ENCODE measurements around the gene PELI2.

DNA sequence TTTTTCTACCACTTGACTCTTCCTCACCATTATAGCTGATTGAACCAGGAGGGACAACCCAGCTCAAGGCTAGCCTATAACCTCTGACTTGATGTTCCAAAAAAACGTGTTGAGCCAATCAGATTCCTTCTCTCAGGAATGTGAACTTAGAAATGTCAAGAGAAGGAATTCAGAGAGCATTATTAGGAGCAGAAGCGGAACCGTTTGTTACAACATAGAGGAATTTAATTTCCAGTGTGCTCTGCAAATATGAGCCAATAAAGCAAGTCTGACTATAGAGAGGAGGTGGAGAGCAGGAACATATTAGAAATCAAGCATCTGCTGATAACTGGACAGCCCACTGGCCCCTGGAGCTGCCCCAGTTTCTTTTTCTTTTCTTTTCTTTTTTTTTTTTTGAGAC is 15.3 kb upstream of the PELI2 start:
- TF ChIP-seq, protein P1, sequence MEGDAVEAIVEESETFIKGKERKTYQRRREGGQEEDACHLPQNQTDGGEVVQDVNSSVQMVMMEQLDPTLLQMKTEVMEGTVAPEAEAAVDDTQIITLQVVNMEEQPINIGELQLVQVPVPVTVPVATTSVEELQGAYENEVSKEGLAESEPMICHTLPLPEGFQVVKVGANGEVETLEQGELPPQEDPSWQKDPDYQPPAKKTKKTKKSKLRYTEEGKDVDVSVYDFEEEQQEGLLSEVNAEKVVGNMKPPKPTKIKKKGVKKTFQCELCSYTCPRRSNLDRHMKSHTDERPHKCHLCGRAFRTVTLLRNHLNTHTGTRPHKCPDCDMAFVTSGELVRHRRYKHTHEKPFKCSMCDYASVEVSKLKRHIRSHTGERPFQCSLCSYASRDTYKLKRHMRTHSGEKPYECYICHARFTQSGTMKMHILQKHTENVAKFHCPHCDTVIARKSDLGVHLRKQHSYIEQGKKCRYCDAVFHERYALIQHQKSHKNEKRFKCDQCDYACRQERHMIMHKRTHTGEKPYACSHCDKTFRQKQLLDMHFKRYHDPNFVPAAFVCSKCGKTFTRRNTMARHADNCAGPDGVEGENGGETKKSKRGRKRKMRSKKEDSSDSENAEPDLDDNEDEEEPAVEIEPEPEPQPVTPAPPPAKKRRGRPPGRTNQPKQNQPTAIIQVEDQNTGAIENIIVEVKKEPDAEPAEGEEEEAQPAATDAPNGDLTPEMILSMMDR (IDR thresholded peaks at IDR 0.05) = no peak
- TF ChIP-seq NFE2L1 (CRISPR knock-in tag; IDR thresholded peaks at IDR 0.05) (no peak), JAZF1 (CRISPR knock-in tag; IDR thresholded peaks at IDR 0.05) (no peak), NFATC4 (CRISPR knock-in tag; IDR thresholded peaks at IDR 0.05) (no peak), GABPB1 (CRISPR knock-in tag; IDR thresholded peaks at IDR 0.05) (no peak)
- TF ChIP-seq, protein P2, sequence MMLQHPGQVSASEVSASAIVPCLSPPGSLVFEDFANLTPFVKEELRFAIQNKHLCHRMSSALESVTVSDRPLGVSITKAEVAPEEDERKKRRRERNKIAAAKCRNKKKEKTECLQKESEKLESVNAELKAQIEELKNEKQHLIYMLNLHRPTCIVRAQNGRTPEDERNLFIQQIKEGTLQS (CRISPR knock-in tag; conservative IDR thresholded peaks at IDR 0.05) = no peak
- TF ChIP-seq, protein P3, sequence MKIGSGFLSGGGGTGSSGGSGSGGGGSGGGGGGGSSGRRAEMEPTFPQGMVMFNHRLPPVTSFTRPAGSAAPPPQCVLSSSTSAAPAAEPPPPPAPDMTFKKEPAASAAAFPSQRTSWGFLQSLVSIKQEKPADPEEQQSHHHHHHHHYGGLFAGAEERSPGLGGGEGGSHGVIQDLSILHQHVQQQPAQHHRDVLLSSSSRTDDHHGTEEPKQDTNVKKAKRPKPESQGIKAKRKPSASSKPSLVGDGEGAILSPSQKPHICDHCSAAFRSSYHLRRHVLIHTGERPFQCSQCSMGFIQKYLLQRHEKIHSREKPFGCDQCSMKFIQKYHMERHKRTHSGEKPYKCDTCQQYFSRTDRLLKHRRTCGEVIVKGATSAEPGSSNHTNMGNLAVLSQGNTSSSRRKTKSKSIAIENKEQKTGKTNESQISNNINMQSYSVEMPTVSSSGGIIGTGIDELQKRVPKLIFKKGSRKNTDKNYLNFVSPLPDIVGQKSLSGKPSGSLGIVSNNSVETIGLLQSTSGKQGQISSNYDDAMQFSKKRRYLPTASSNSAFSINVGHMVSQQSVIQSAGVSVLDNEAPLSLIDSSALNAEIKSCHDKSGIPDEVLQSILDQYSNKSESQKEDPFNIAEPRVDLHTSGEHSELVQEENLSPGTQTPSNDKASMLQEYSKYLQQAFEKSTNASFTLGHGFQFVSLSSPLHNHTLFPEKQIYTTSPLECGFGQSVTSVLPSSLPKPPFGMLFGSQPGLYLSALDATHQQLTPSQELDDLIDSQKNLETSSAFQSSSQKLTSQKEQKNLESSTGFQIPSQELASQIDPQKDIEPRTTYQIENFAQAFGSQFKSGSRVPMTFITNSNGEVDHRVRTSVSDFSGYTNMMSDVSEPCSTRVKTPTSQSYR (CRISPR knock-in tag; IDR thresholded peaks at IDR 0.05) = no peak

Measured in WTC11 (cell line).